CD14-positive monocyte (primary cell): ENCODE measurements around the gene ZNF335. TPM values are rescaled to one million over a fixed set of nuclear protein-coding genes. Genes with fewer than 3 reads are reported as not detected.

Experiments
- DNase-seq, 3 donors: peaks; one replicate each; pipeline ENCODE4 v3.0.0-alpha.2; 2011 to 2022
- H2AFZ ChIP-seq: 2 replicates; pipeline ENCODE4 v1.6.0; 2012; ENCODE audit warnings: mild to moderate bottlenecking, low read depth, low read length, inconsistent platforms; ENCODE audit not compliant: insufficient read depth, poor library complexity, severe bottlenecking
- H3K27ac ChIP-seq, 2 donors: 1 replicate in 1 of 2; 2 replicates in 1 of 2; pipeline ENCODE4 v1.5.1; 2012 to 2013; ENCODE audit warnings: low read length in 2 of 2, control low read depth in 1 of 2, inconsistent platforms in 1 of 2, low read depth in 1 of 2, mild to moderate bottlenecking in 1 of 2
- H3K27me3 ChIP-seq, 2 donors: one replicate each; pipeline versions ENCODE4 v1.6.0 to v1.6.1; 2011 to 2013; ENCODE audit warnings: low read length in 2 of 2; ENCODE audit not compliant: control insufficient read depth in 2 of 2, insufficient read depth in 2 of 2
- H3K36me3 ChIP-seq, 2 donors: replicated peaks in 1 of 2; 1 replicate in 1 of 2; 2 replicates in 1 of 2; pipeline versions ENCODE4 v1.5.1 to v1.6.1; 2012 to 2013; ENCODE audit warnings: low read length in 2 of 2, control low read depth in 1 of 2, inconsistent platforms in 1 of 2, mild to moderate bottlenecking in 1 of 2; ENCODE audit not compliant: insufficient read depth in 2 of 2, control insufficient read depth in 1 of 2
- H3K4me1 ChIP-seq, 2 donors: 1 replicate in 1 of 2; 2 replicates in 1 of 2; pipeline versions ENCODE4 v1.5.1 to v1.6.1; 2012 to 2013; ENCODE audit warnings: low read length in 2 of 2, control low read depth in 1 of 2, inconsistent platforms in 1 of 2, mild to moderate bottlenecking in 1 of 2, moderate library complexity in 1 of 2; ENCODE audit not compliant: insufficient read depth in 2 of 2, control insufficient read depth in 1 of 2
- H3K4me2 ChIP-seq: replicated peaks from 2 replicates; pipeline ENCODE3; 2012; ENCODE audit warnings: low read length, moderate library complexity, mild to moderate bottlenecking; ENCODE audit not compliant: poor library complexity, severe bottlenecking; ENCODE audit errors: extremely low read depth
- H3K4me3 ChIP-seq, 3 experiments: fragments of 200-600 bp in 1 of 3; sonication (generic) in 1 of 3; replicated peaks in 1 of 3; 1 replicate in 2 of 3; 2 replicates in 1 of 3; pipeline ENCODE4 v1.5.1; 2011 to 2013; ENCODE audit warnings: low read length in 3 of 3, mild to moderate bottlenecking in 3 of 3, control low read depth in 2 of 3, low read depth in 2 of 3, inconsistent platforms in 1 of 3, moderate library complexity in 1 of 3
- H3K79me2 ChIP-seq: 2 replicates; pipeline ENCODE4 v1.6.0; 2012; ENCODE audit warnings: mild to moderate bottlenecking, control low read depth, inconsistent platforms, low read length, moderate library complexity; ENCODE audit not compliant: insufficient read depth
- H3K9ac ChIP-seq: 2 replicates; pipeline ENCODE4 v1.6.0; 2017; ENCODE audit warnings: low read length, mild to moderate bottlenecking; ENCODE audit not compliant: insufficient read depth, poor library complexity, severe bottlenecking
- H3K9me3 ChIP-seq, 2 donors: replicated peaks in 1 of 2; 1 replicate in 1 of 2; 2 replicates in 1 of 2; pipeline versions ENCODE4 v1.5.1 to v1.6.1; 2012 to 2013; ENCODE audit warnings: low read length in 2 of 2, control low read depth in 1 of 2; ENCODE audit not compliant: control insufficient read depth in 1 of 2, insufficient read depth in 1 of 2
- H4K20me1 ChIP-seq: 2 replicates; pipeline ENCODE4 v1.6.0; 2012; ENCODE audit warnings: mild to moderate bottlenecking, low read length, control low read depth, moderate library complexity; ENCODE audit not compliant: insufficient read depth
- H3K27ac Mint-ChIP-seq, 7 donors: one replicate each; pipeline ENCODE4 v1.8.0; 2020; ENCODE audit warnings: mild to moderate bottlenecking in 7 of 7, mixed read lengths in 7 of 7, moderate library complexity in 6 of 7, inconsistent platforms in 2 of 7
- H3K27me3 Mint-ChIP-seq, 3 donors: one replicate each; pipeline ENCODE4 v1.8.0; 2021 to 2022; ENCODE audit warnings: low read depth in 3 of 3, mild to moderate bottlenecking in 3 of 3, mixed read lengths in 3 of 3, moderate library complexity in 3 of 3, inconsistent platforms in 1 of 3
- H3K36me3 Mint-ChIP-seq, 2 donors: one replicate each; pipeline ENCODE4 v1.8.0; 2020; ENCODE audit warnings: mixed read lengths in 2 of 2, inconsistent platforms in 1 of 2, mild to moderate bottlenecking in 1 of 2
- H3K4me1 Mint-ChIP-seq: one replicate; pipeline ENCODE4 v1.8.0; 2020; ENCODE audit warnings: mild to moderate bottlenecking, mixed read lengths
- H3K4me3 Mint-ChIP-seq, 2 donors: one replicate each; pipeline ENCODE4 v1.8.0; 2020; ENCODE audit warnings: mild to moderate bottlenecking in 2 of 2, mixed read lengths in 2 of 2, moderate library complexity in 1 of 2
- H3K9me3 Mint-ChIP-seq, 7 donors: one replicate each; pipeline ENCODE4 v1.8.0; 2020 to 2022; ENCODE audit warnings: mixed read lengths in 7 of 7, mild to moderate bottlenecking in 6 of 7, moderate library complexity in 6 of 7, inconsistent platforms in 2 of 7
- CTCF ChIP-seq: fragments of 200-600 bp; IDR thresholded peaks from one replicate; pipeline ENCODE4 v1.8.0; 2022; ENCODE audit warnings: antibody characterized with exemption, mild to moderate bottlenecking
- WGBS: methylation state at CpG from one replicate; pipeline ENCODE4 v1.1.5; 2013; ENCODE audit warnings: missing lambda C conversion rate; ENCODE audit not compliant: insufficient coverage; 5-methylcytosine and 5-hydroxymethylcytosine counted together
- intact Hi-C, 2 donors: fragments of 100-400 bp; cut with micrococcal nuclease; formaldehyde crosslinking; loops; one replicate each; pipeline versions ENCODE4 v1.15.0 to v1.15.1; 2023
- polyA plus RNA-seq, 3 donors: library from polyadenylated mRNA; depleted of rRNA in 1 of 3; unstranded in 2 of 3; stranded (reverse) in 1 of 3; fragments of 300-500 nt in 2 of 3; fragments of >200 nt in 1 of 3; fragmentation: Illumina TruSeq in 2 of 3; gene quantifications; 1 replicate in 2 of 3; 2 replicates in 1 of 3; pipeline ENCODE4 v1.2.3, GENCODE V29; 2012 to 2021

The ZNF335 gene
- polyA plus RNA-seq, 3 donors = 2.7 to 39.6 (median 3.1) TPM

GRCh38 chr20:45987108-45987780 lies 15.2 kb upstream of the ZNF335 start:
- peaks cover 0 to 6% (median 0%) of the 10 kb centered on the region in 7 donors for H3K9me3 Mint-ChIP-seq
- H3K27ac Mint-ChIP-seq = peak overlapping the region in 1 of 7 donors; percentile 31
- H3K27me3 Mint-ChIP-seq = peaks cover 31 to 54% (median 35%) of the 10 kb centered on the region in 3 donors
- Histone ChIP-seq H3K4me2 (no peak overlapping the region), H3K27ac (no peak overlapping the region), H3K4me3 (no peak overlapping the region), H3K4me1 (peaks cover 10 to 11% of the 10 kb centered on the region in 2 donors), H3K36me3 (no peaks in the 10 kb centered on the region), H2AFZ (no peak overlapping the region), H4K20me1 (no peaks in the 10 kb centered on the region), H3K9ac (no peak overlapping the region), H3K79me2 (no peaks in the 10 kb centered on the region), H3K9me3 (no peaks in the 10 kb centered on the region), H3K27me3 (peaks cover 7 to 34% of the 10 kb centered on the region in 2 donors)
- 4% methylated on average over 11 of the region's 16 CpGs for WGBS
- intact Hi-C loops = loop anchor here (1.0 to 10.0 kb wide), 3 partner anchors 26 to 98 kb away; partner anchors contain the start of gene NCOA5 (in 1 of the 2)
- H3K4me1 Mint-ChIP-seq = peaks cover 9% of the 10 kb centered on the region
- peak; percentile 76 to 82 (median 81) for DNase-seq
- no peak overlapping the region for H3K4me3 Mint-ChIP-seq
- H3K36me3 Mint-ChIP-seq = no peaks in the 10 kb centered on the region
- peak; percentile 96 for TF ChIP-seq CTCF

GRCh38 chr20:45985573-45985972 lies 13.6 kb upstream of the ZNF335 start:
- H3K4me1 ChIP-seq = no peaks in the 10 kb centered on the region
- peaks cover 28 to 40% (median 31%) of the 10 kb centered on the region in 3 donors for H3K27me3 Mint-ChIP-seq
- H3K4me3 ChIP-seq = no peak overlapping the region
- no peaks in the 10 kb centered on the region for H4K20me1 ChIP-seq
- no peaks in the 10 kb centered on the region for H3K9me3 ChIP-seq
- intact Hi-C loops = loop anchor here in 1 of 2 donors (10.0 kb wide), 1 partner anchor 99 kb away; the partner anchor contains the start of gene NCOA5
- H3K79me2 ChIP-seq = no peaks in the 10 kb centered on the region
- no peak overlapping the region for H3K27ac Mint-ChIP-seq
- TF ChIP-seq CTCF = no peak
- H3K36me3 ChIP-seq = no peaks in the 10 kb centered on the region
- WGBS = 91% methylated on average over 6 of the region's 7 CpGs
- DNase-seq = no peak
- H3K4me3 Mint-ChIP-seq = peak overlapping the region in 1 of 2 donors; percentile 26
- H3K27ac ChIP-seq = no peak overlapping the region
- H2AFZ ChIP-seq = no peak overlapping the region
- H3K27me3 ChIP-seq = peaks cover 6 to 31% of the 10 kb centered on the region in 2 donors
- no peaks in the 10 kb centered on the region for H3K36me3 Mint-ChIP-seq
- peaks cover 0 to 4% (median 0%) of the 10 kb centered on the region in 7 donors for H3K9me3 Mint-ChIP-seq
- H3K4me1 Mint-ChIP-seq = peaks cover 1% of the 10 kb centered on the region
- H3K4me2 ChIP-seq = no peak overlapping the region
- H3K9ac ChIP-seq = no peak overlapping the region
